HFFc6 (cell line): ENCODE results near the gene YIPF3. TPM values are rescaled to one million over a fixed set of nuclear protein-coding genes. Genes with fewer than 3 reads are reported as not detected.
A peak's percentile ranks its signal among the peaks of the same experiment; 100 is the strongest.

Experiments
- DNase-seq: peaks from one replicate; pipeline ENCODE4 v3.0.0-alpha.2; 2018
- H3K27ac Mint-ChIP-seq: 2 replicates; pipeline ENCODE4 v1.8.0; 2020; ENCODE audit warnings: mild to moderate bottlenecking, mixed read lengths
- H3K27me3 Mint-ChIP-seq: 2 replicates; pipeline ENCODE4 v1.8.0; 2021; ENCODE audit warnings: mild to moderate bottlenecking, moderate library complexity, mixed read lengths; ENCODE audit not compliant: insufficient read depth
- H3K36me3 Mint-ChIP-seq: 2 replicates; pipeline ENCODE4 v1.8.0; 2021; ENCODE audit warnings: low read depth, mixed read lengths
- H3K4me1 Mint-ChIP-seq: 2 replicates; pipeline ENCODE4 v1.8.0; 2020; ENCODE audit warnings: low read depth, mixed read lengths
- H3K4me3 Mint-ChIP-seq: 2 replicates; pipeline ENCODE4 v1.8.0; 2020; ENCODE audit warnings: mild to moderate bottlenecking, moderate library complexity, mixed read lengths
- H3K9me3 Mint-ChIP-seq: 2 replicates; pipeline ENCODE4 v1.8.0; 2020; ENCODE audit warnings: mild to moderate bottlenecking, mixed read lengths
- CTCF ChIP-seq: fragments of 200-600 bp; sonication (generic); IDR thresholded peaks from 2 replicates; pipeline ENCODE4 v1.5.0; 2021; ENCODE audit warnings: antibody characterized with exemption, mild to moderate bottlenecking
- total RNA-seq, 6 experiments: library from RNA; stranded (reverse); fragmentation: NEBNext Ultra II Directional; extraction: Animal tissue kit (Norgen Biotek cat#: 25700); gene quantifications; 2 replicates in 1 of 6; 3 replicates in 5 of 6; pipeline ENCODE4 v1.2.3, GENCODE V29; 2021

YIPF3 gene
- total RNA-seq, 6 experiments from 2014 or later: 147 to 176 (median 158) TPM

- DNase-seq: no peak
- no peak for TF ChIP-seq CTCF
- no peak overlapping the region for H3K4me3 Mint-ChIP-seq
- peaks cover 22% of the 10 kb centered on the region; the same call in 1 of the 2 replicates for H3K36me3 Mint-ChIP-seq
- peaks cover 49% of the 10 kb centered on the region for H3K4me1 Mint-ChIP-seq
- H3K27me3 Mint-ChIP-seq: no peaks in the 10 kb centered on the region; the same call in none of the 2 replicates
- H3K9me3 Mint-ChIP-seq: no peaks in the 10 kb centered on the region
- H3K27ac Mint-ChIP-seq: peak overlapping the region; percentile 92; the same call in 1 of the 2 replicates
Measured at GRCh38 chr6:43497689-43498088, 19.0 kb downstream of the YIPF3 start.

GRCh38 chr6:43497129-43497396 is 19.7 kb downstream of the YIPF3 start:
- TF ChIP-seq CTCF: no peak
- peaks cover 22% of the 10 kb centered on the region; the same call in 1 of the 2 replicates for H3K36me3 Mint-ChIP-seq
- H3K9me3 Mint-ChIP-seq: no peaks in the 10 kb centered on the region
- H3K27me3 Mint-ChIP-seq: no peaks in the 10 kb centered on the region; the same call in none of the 2 replicates
- peak overlapping the region; percentile 92 for H3K27ac Mint-ChIP-seq
- DNase-seq: no peak
- H3K4me1 Mint-ChIP-seq: peaks cover 56% of the 10 kb centered on the region
- peak overlapping the region; percentile 71 for H3K4me3 Mint-ChIP-seq

- H3K4me1 Mint-ChIP-seq: peaks cover 60% of the 10 kb centered on the region
- TF ChIP-seq CTCF: peak; percentile 80
- H3K27ac Mint-ChIP-seq: peak overlapping the region; percentile 92
Measured at GRCh38 chr6:43496370-43497128, 20.2 kb downstream of the YIPF3 start.

GRCh38 chr6:43495409-43495941 is 21.3 kb downstream of the YIPF3 start:
- peak overlapping the region; percentile 71 for H3K4me3 Mint-ChIP-seq
- DNase-seq: peak; percentile 39
- no peaks in the 10 kb centered on the region for H3K9me3 Mint-ChIP-seq
- H3K4me1 Mint-ChIP-seq: peaks cover 60% of the 10 kb centered on the region
- peak; percentile 68 for TF ChIP-seq CTCF
- peak overlapping the region; percentile 92 for H3K27ac Mint-ChIP-seq
- peaks cover 14% of the 10 kb centered on the region; the same call in 1 of the 2 replicates for H3K36me3 Mint-ChIP-seq
- no peaks in the 10 kb centered on the region; the same call in none of the 2 replicates for H3K27me3 Mint-ChIP-seq

More at GRCh38 chr6:43496370-43497128, 20.2 kb downstream of the YIPF3 start:
- H3K9me3 Mint-ChIP-seq: no peaks in the 10 kb centered on the region
- H3K4me3 Mint-ChIP-seq: peak overlapping the region; percentile 71
- H3K27me3 Mint-ChIP-seq: no peaks in the 10 kb centered on the region; the same call in none of the 2 replicates
- peak; percentile 73 for DNase-seq
- H3K36me3 Mint-ChIP-seq: peaks cover 18% of the 10 kb centered on the region; the same call in 1 of the 2 replicates

- Mint-ChIP-seq H3K4me3 (peak overlapping the region; percentile 71; the same call in 1 of the 2 replicates), H3K9me3 (no peaks in the 10 kb centered on the region), H3K27me3 (no peaks in the 10 kb centered on the region; the same call in none of the 2 replicates), H3K36me3 (peaks cover 14% of the 10 kb centered on the region; the same call in 1 of the 2 replicates), H3K27ac (no peak overlapping the region; the same call in 1 of the 2 replicates), H3K4me1 (peaks cover 60% of the 10 kb centered on the region)
- DNase-seq: no peak
- no peak for TF ChIP-seq CTCF
Measured at GRCh38 chr6:43494766-43495165, 22.0 kb downstream of the YIPF3 start.
